Skeletal muscle satellite cell (primary cell): ENCODE measurements around the gene SF1. TPM values are rescaled to one million over a fixed set of nuclear protein-coding genes. Genes with fewer than 3 reads are reported as not detected.
"Not testable (repeated sequence)": the region's sequence is repeated elsewhere in the genome, so short reads cannot be mapped to it uniquely, and the experiment has no call there.

ENCODE experiments used
- H3K27me3 ChIP-seq: 2 replicates; pipeline ENCODE4 v1.7.0; 2013; ENCODE audit warnings: low read length; ENCODE audit not compliant: control insufficient read depth, insufficient read depth
- H3K36me3 ChIP-seq: 2 replicates; pipeline ENCODE4 v1.7.0; 2013; ENCODE audit warnings: mild to moderate bottlenecking, control low read depth, low read length; ENCODE audit not compliant: insufficient read depth
- H3K4me1 ChIP-seq: 2 replicates; pipeline ENCODE4 v1.7.0; 2013; ENCODE audit warnings: low read length; ENCODE audit not compliant: control insufficient read depth, insufficient read depth
- H3K4me2 ChIP-seq: 2 replicates; pipeline ENCODE4 v1.7.0; 2013; ENCODE audit warnings: mild to moderate bottlenecking, low read length
- H3K4me3 ChIP-seq: 2 replicates; pipeline ENCODE4 v1.7.0; 2013; ENCODE audit warnings: low read length
- H3K9ac ChIP-seq: 2 replicates; pipeline ENCODE4 v1.7.0; 2013; ENCODE audit warnings: mild to moderate bottlenecking, low read depth, low read length, moderate library complexity
- H3K9me3 ChIP-seq: replicated peaks from 2 replicates; pipeline ENCODE4 v1.7.0; 2013; ENCODE audit warnings: mild to moderate bottlenecking, control low read depth, low read length
- total RNA-seq: library from RNA; depleted of rRNA; stranded (reverse); fragments of >200 nt; gene quantifications from 2 replicates; pipeline ENCODE4 v1.2.3, GENCODE V29; 2012; rRNA removed

The SF1 gene, protein sequence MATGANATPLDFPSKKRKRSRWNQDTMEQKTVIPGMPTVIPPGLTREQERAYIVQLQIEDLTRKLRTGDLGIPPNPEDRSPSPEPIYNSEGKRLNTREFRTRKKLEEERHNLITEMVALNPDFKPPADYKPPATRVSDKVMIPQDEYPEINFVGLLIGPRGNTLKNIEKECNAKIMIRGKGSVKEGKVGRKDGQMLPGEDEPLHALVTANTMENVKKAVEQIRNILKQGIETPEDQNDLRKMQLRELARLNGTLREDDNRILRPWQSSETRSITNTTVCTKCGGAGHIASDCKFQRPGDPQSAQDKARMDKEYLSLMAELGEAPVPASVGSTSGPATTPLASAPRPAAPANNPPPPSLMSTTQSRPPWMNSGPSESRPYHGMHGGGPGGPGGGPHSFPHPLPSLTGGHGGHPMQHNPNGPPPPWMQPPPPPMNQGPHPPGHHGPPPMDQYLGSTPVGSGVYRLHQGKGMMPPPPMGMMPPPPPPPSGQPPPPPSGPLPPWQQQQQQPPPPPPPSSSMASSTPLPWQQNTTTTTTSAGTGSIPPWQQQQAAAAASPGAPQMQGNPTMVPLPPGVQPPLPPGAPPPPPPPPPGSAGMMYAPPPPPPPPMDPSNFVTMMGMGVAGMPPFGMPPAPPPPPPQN
- 87.8 and 96.1 TPM in 2 replicates for total RNA-seq

DNA sequence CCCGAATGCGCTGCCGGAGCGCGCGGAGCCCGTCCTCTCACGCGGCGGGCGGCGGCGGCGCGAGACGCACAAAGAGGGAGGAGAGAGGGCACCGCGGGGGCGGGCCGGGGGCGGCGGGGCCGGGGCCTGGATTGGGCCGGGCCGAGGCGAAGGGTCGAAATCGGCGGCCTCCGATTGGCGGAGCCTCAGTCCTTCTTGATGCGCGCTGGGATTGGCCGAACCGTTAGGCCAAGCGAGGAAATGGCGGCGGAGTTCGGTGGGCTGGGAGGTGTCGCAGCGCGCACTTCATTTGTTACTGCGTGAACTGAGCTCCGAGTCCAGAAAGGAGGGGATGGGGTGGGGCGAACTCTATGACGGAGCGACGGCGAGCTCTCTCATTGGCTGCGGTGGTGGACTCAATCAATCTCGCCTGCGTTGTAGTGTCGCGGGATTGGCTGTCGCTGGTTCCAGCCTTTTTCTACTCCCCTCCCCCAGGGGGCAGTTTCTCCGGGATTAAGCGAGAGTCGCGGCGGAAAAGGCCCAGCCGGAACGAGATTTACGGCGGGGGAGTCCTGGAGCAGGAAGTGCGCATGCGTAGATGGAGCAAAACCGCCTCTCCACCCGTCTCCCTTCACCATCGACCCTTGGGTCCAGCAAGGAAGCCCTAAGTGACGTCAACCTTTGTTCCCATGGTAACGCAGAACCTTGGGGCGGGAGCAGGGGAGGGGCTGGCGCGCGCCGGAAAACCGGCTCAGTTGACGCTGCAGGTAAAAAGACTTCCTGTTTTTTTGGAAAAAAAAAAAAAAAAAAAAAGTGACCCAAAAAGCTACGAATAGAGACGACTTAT is at the start of gene SF1:
Gene SF1 (minus strand): TSS at position 70 of the 826 bp plus-strand sequence. CDS start 150 bp downstream, outside the sequence.
- Histone ChIP-seq H3K9ac (peak within 1 kb of the TSS; percentile 97), H3K4me3 (peak within 1 kb of the TSS; percentile 84), H3K27me3 (no peaks in the 10 kb centered on the region), H3K4me2 (peak within 1 kb of the TSS; percentile 96), H3K36me3 (peaks cover 35% of the 10 kb centered on the region), H3K9me3 (no peaks in the 10 kb centered on the region), H3K4me1 (peaks cover 15% of the 10 kb centered on the region)

DNA sequence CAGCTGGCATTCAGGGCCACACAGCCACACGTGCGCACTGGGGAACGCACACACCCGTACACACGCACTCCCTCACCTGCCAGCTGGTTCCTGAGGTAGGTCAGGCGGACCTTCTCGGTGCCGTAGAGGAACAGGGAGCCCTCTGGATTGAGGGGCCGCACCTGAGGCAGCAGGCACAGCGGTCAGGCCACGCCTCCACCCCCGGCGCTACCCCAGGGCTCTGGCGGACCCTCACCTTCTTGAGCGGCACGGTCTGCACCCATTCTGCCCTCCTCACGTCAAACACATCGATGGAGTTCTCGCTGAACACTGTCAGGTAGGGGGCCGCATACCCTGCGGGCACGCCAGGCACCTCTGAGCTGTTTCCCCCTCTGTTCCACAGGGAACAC is 49.1 kb upstream of the SF1 start:
- Histone ChIP-seq H3K4me3 (no peak overlapping the region), H3K27me3 (peaks cover 51% of the 10 kb centered on the region), H3K9me3 (no peaks in the 10 kb centered on the region), H3K4me1 (no peaks in the 10 kb centered on the region), H3K9ac (no peak overlapping the region), H3K4me2 (no peak overlapping the region), H3K36me3 (no peaks in the 10 kb centered on the region)

DNA sequence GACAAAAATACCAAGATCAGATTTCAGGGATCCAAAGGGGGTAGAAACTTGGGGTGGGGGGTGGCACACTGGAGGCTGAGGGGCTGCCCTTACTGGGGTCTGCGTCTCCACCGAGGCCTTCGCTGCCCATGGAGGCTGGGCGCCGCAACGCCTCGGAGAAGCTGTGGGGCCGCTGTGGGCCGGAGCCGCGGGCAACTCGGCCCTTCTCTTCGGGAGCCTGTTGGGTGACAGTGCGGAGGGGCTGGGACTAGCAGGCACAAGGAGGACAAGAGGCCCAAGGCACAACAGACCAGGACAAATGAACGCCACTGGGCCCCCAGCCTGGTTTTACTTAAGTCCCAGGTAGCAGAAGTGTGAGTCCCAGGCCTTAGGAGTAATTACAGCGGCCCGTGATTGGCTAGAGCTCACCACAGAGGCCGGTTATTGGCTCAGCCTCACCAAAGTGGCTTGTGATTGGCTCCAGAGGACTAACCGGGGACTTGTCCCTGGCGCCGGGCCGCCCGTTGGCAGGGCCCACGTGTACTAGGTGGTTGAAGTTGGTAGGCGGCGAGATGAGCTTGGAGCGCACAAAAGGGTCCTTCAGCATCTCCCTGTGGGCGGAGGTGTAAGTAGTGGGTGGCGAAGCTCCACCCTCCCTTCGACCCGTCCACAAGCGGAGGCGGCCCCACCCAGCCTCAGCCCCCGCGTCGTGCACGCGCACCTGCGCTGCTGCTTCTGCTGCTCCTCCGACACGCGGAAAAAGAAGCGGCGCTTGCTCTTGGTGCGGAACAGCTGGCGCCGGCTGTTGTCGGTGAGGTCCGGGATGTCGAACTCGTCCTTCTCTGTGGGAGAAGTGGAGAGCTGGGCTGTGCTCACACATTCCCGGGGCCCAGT is 48.5 kb upstream of the SF1 start:
- no peak overlapping the region for H3K9ac ChIP-seq
- H3K4me3 ChIP-seq = no peak overlapping the region
- no peaks in the 10 kb centered on the region for H3K36me3 ChIP-seq
- peaks cover 47% of the 10 kb centered on the region for H3K27me3 ChIP-seq
- H3K4me2 ChIP-seq = no peak overlapping the region
- no peaks in the 10 kb centered on the region for H3K4me1 ChIP-seq
- H3K9me3 ChIP-seq = no peaks in the 10 kb centered on the region

DNA sequence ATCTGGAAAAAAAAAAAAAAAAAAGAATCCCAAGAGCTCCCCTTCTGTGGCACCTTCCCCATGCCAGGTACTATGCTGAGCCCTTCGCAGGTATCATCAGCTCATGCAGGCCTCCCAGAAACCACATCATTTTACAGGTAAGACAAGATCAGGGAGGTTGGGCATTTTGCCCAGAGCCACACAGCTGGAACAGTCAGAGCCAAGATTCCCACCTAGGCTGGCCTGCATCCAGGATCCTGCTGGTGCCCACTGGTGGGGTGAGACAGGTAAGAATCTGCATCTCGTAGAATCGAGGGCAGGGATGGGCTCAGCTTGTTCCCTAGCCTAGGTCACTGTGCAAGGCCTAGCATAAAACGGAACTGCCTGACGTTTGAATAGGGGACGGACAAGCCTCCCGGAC is 47.7 kb upstream of the SF1 start:
- Histone ChIP-seq H3K27me3 (peaks cover 47% of the 10 kb centered on the region), H3K4me3 (no peak overlapping the region), H3K4me2 (no peak overlapping the region), H3K9me3 (no peaks in the 10 kb centered on the region), H3K4me1 (no peaks in the 10 kb centered on the region), H3K9ac (no peak overlapping the region), H3K36me3 (no peaks in the 10 kb centered on the region)

DNA sequence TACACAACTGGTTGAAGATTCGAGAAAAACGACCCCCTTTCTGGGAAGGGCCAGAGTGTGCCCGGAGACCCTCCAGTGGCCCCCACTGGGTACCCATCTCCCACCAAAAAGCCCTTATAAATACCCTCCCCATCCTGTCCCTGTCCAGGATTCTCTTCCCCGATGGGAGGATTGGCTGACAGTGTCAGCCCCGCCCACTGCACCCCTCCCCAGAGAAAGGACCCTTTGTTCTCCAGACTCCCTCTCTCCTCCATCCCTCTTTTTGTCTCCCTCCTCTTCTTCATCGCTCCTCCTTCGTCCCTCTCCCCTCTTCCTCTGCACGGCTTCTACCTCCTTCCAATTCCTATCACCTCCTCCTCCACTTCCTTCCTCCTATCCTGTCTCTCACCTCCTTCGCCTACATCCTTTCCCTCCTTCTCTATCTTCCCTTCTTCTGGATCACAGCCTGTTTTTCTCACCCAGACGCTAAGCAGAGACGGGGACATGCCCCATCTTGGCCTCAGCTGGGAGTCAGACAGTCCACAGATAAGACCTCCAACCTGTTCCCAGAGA is 45.3 kb upstream of the SF1 start:
- no peaks in the 10 kb centered on the region for H3K36me3 ChIP-seq
- no peaks in the 10 kb centered on the region for H3K9me3 ChIP-seq
- H3K9ac ChIP-seq = no peak overlapping the region
- H3K27me3 ChIP-seq = peaks cover 36% of the 10 kb centered on the region
- no peak overlapping the region for H3K4me2 ChIP-seq
- no peak overlapping the region for H3K4me3 ChIP-seq
- H3K4me1 ChIP-seq = no peaks in the 10 kb centered on the region

DNA sequence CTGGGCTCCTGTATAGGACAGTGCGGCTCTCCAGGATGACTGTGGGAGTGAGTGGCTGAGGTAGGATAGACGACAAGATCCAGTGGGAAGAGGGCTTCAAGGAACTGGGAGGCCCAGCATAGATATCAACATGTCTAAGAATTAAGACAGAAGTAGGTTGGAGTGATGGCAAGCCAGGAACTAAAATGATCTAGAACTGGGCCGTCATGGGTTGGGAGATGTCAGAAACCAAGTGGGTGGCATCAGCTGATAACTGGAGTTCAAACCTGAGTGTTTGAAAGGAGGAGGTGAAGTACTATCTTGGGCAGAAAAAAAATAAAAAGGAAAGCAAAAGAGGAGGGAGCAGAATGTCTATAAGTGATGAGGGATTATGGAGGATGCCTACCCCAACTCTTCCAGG is 39.1 kb upstream of the SF1 start:
- Histone ChIP-seq H3K9ac (no peak overlapping the region), H3K4me3 (no peak overlapping the region), H3K9me3 (no peaks in the 10 kb centered on the region), H3K4me2 (no peak overlapping the region), H3K36me3 (no peaks in the 10 kb centered on the region), H3K27me3 (no peaks in the 10 kb centered on the region), H3K4me1 (no peaks in the 10 kb centered on the region)

DNA sequence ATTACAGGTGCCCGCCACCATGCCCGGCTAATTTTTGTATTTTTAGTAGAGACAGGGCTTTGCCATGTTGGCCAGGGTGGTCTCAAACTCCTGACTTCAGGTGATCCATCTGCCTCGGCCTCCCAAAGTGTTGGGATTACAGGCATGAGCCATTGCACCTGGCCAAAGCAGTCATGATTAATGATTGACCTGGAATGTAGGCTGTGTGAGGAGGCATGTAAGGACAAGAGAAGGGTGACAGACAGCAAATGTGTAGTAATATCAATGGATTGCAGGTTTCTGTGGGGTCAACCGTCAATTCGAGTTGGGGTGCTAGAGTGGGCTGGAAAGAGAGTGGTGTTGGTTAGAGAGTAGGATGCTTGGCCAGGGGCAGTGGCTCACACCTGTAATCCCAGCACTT is 37.1 kb upstream of the SF1 start:
- not testable (repeated sequence) for H3K4me3 ChIP-seq, H3K36me3 ChIP-seq, H3K27me3 ChIP-seq, H3K4me2 ChIP-seq, H3K9me3 ChIP-seq, H3K4me1 ChIP-seq, H3K9ac ChIP-seq

DNA sequence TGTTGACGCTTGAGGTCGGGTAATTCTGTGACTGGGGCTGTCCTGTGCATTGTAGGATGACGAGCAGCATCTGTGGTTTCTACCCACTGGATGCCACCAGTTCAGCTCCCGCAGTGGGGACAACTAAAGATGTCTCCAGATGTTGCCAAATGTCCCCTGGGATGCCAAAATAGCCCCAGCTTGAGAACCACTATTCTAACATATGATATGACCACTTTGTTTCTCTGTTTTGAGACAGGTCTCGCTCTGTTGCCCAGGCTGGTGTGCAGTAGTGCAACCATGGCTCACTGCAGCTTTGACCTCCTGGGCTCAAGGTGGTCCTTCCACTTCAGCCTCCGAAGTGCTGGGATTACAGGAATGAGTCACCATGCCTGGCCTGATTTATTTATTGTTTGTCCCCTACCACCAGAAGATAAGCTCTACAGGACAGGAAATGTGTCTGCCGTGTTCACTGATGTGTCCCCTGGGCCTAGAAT is 36.4 kb upstream of the SF1 start:
- Histone ChIP-seq H3K4me2 (no peak overlapping the region), H3K36me3 (no peaks in the 10 kb centered on the region), H3K27me3 (no peaks in the 10 kb centered on the region), H3K4me1 (peaks cover 1% of the 10 kb centered on the region), H3K9me3 (no peaks in the 10 kb centered on the region), H3K4me3 (no peak overlapping the region), H3K9ac (no peak overlapping the region)

DNA sequence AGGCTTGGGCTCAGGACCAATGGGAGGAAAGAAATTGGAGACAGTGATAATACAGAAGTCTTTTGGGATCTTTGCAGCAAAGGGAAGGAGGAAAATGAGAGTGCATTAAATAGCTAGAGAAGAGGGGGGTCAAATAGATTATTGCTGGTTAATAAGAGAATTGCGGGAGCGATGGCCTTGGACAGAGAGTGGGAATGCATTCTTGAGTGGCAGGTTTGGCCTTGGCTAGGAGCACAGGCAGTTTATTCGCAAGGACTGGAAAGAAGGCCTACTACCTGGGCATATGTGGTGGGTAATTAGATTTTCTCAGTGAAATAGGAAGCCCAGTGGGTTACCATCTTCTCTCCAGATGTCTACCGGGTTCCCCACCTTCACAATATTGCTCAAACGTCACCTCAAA is 35.5 kb upstream of the SF1 start:
- no peaks in the 10 kb centered on the region for H3K36me3 ChIP-seq
- H3K4me3 ChIP-seq = no peak overlapping the region
- no peaks in the 10 kb centered on the region for H3K27me3 ChIP-seq
- H3K4me2 ChIP-seq = no peak overlapping the region
- H3K9me3 ChIP-seq = no peaks in the 10 kb centered on the region
- H3K4me1 ChIP-seq = peaks cover 9% of the 10 kb centered on the region
- no peak overlapping the region for H3K9ac ChIP-seq

DNA sequence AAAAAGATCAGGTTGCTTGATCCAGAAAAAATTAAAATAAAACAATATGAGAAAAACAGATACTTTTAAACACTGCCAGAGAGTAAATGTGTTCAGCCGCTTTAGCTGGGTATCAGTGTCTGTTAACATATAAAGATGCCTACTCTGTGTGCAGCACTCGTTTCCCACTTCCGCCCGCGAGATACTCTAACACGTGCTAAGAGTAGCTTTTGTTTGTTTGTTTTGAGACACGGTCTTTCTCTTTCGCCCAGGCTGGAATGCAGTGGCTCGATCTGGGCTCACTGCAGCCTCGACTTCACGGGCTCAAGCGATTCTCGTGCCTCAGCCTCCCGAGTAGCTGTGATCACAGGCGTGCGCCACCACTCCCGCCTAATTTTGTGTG is 32.5 kb upstream of the SF1 start:
- peaks cover 9% of the 10 kb centered on the region for H3K4me1 ChIP-seq
- H3K9ac ChIP-seq = no peak overlapping the region
- peaks cover 12% of the 10 kb centered on the region for H3K36me3 ChIP-seq
- no peaks in the 10 kb centered on the region for H3K9me3 ChIP-seq
- peak overlapping the region; percentile 82 for H3K4me3 ChIP-seq
- H3K27me3 ChIP-seq = no peaks in the 10 kb centered on the region
- H3K4me2 ChIP-seq = peak overlapping the region; percentile 99
